ENCODE measurements around the gene STUB1. TPM values are rescaled to one million over a fixed set of nuclear protein-coding genes. Genes with fewer than 3 reads are reported as not detected.

The STUB1 gene
- total and polyA plus RNA-seq, 2 donors (not counting 1 experiment from before 2014, with no cell fraction given): 94.3 to 116 TPM

DNA sequence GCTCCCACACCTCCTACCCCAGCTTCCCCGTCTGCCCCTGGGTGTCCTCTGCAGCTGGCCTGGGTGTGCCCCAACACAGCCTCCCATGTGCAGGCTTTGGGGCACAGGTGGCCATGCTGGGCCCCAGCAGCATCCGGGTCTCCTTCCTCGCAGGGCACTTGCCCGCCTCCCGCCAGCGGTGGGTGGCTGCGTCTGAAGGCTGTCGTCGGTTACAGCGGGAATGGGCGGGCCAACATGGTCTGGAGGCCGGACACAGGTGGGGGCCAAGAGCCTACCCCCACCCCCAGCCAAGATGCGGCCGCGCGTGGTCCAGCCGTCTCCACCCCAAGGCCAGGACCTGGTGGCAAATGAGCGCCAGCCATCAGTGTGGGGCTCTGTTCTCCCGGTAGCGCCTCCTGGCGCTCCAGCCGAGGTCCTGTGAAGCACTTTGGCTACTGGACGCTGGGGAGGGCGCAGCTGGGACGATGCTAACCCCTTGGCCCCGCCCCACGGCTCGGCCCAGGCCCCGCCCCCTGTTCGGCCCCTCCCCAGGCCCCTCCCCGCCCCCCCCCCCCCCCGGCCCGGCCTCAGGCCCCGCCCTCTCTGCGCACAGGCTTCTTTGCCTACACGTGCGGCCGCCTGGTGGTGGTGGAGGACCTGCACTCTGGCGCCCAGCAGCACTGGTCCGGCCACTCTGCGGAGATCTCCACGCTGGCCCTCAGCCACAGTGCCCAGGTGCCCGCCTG is 19.6 kb upstream of the STUB1 start:
- Histone ChIP-seq H3K27ac (ENCODE audit: low read length in 2 of 2) (peak overlapping the region in 1 of 2 donors; percentile 43), H4K20me1 (ENCODE audit: control insufficient read depth, insufficient read depth, low read length, poor library complexity, severe bottlenecking) (no peaks in the 10 kb centered on the region), H3K27me3 (replicated peaks in 1 of 4; ENCODE audit: control extremely low read depth in 1 of 4, control insufficient read depth in 3 of 4, insufficient read depth in 4 of 4, low read length in 3 of 4) (no peaks in the 10 kb centered on the region), H2AFZ (ENCODE audit: insufficient read depth, low read depth, low read length, poor library complexity, severe bottlenecking) (peak overlapping the region; percentile 78), H3K4me3 (ENCODE audit: control extremely low read depth in 1 of 5, extremely low read depth in 1 of 5, insufficient read depth in 1 of 5, low read depth in 2 of 5, low read length in 4 of 5) (peak overlapping the region in 4 of 5 experiments; percentile 9 to 35 (median 24)), H3K4me2 (replicated peaks; ENCODE audit: low read depth, low read length, poor library complexity, severe bottlenecking) (peak overlapping the region; percentile 78), H3K36me3 (replicated peaks in 1 of 2; ENCODE audit: control extremely low read depth in 1 of 2, control insufficient read depth in 1 of 2, extremely low read depth in 1 of 2, insufficient read depth in 2 of 2, low read length in 1 of 2) (no peaks in the 10 kb centered on the region), H3K9me3 (ENCODE audit: control extremely low read depth in 1 of 3, control insufficient read depth in 2 of 3, insufficient read depth in 1 of 3, low read length in 2 of 3) (no peaks in the 10 kb centered on the region), H3K4me1 (ENCODE audit: control insufficient read depth in 2 of 2, insufficient read depth in 2 of 2, low read length in 2 of 2) (peaks cover 10 to 17% of the 10 kb centered on the region in 2 donors), H3K79me2 (ENCODE audit: control insufficient read depth, insufficient read depth, low read length) (no peaks in the 10 kb centered on the region), H3K9ac (ENCODE audit: low read length) (peak overlapping the region; percentile 32)
- ATAC-seq (ENCODE audit: low read depth) (peak; percentile 90), DNase-seq (peak; percentile 81)
- TF ChIP-seq EZH2 (IDR thresholded peaks at IDR 0.05; ENCODE audit: borderline replicate concordance, insufficient read depth, low read depth, low read length, poor library complexity, severe bottlenecking): no peak
- TF ChIP-seq, protein P1, sequence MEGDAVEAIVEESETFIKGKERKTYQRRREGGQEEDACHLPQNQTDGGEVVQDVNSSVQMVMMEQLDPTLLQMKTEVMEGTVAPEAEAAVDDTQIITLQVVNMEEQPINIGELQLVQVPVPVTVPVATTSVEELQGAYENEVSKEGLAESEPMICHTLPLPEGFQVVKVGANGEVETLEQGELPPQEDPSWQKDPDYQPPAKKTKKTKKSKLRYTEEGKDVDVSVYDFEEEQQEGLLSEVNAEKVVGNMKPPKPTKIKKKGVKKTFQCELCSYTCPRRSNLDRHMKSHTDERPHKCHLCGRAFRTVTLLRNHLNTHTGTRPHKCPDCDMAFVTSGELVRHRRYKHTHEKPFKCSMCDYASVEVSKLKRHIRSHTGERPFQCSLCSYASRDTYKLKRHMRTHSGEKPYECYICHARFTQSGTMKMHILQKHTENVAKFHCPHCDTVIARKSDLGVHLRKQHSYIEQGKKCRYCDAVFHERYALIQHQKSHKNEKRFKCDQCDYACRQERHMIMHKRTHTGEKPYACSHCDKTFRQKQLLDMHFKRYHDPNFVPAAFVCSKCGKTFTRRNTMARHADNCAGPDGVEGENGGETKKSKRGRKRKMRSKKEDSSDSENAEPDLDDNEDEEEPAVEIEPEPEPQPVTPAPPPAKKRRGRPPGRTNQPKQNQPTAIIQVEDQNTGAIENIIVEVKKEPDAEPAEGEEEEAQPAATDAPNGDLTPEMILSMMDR (IDR thresholded peaks at IDR 0.05): peak; percentile 57
- intact Hi-C loops (cut with micrococcal nuclease): loop anchor here (1.0 to 2.0 kb wide), 4 partner anchors 11 to 81 kb away; partner anchors contain the start of genes JMJD8 and WDR90
- POLR2A ChIA-PET: interaction anchor here (1.0 to 1.7 kb wide), 2 partner anchors 11 to 276 kb away, joined by 5 to 6 read pairs; partner anchors contain the start of gene WDR90
- H3K9me3 Mint-ChIP-seq (ENCODE audit: insufficient read depth): no peaks in the 10 kb centered on the region
- peak overlapping the region; percentile 56 for H3K27ac Mint-ChIP-seq
- CTCF ChIA-PET: interaction anchor here (0.7 to 1.4 kb wide), 2 partner anchors 24 to 81 kb away, joined by 4 to 6 read pairs (median 5); partner anchors contain the start of gene METTL26
- WGBS (ENCODE audit: insufficient coverage): 27% methylated on average over 29 of the region's 43 CpGs
- peaks cover 10% of the 10 kb centered on the region for H3K4me1 Mint-ChIP-seq
- H3K4me3 Mint-ChIP-seq: peak overlapping the region; percentile 52
- no peaks in the 10 kb centered on the region for H3K27me3 Mint-ChIP-seq

Data from B cell (primary cell).